ENCODE results near the gene NPTN.
"Not testable (repeated sequence)": the region's sequence is repeated elsewhere in the genome, so short reads cannot be mapped to it uniquely, and the experiment has no call there.

Gene NPTN

DNA sequence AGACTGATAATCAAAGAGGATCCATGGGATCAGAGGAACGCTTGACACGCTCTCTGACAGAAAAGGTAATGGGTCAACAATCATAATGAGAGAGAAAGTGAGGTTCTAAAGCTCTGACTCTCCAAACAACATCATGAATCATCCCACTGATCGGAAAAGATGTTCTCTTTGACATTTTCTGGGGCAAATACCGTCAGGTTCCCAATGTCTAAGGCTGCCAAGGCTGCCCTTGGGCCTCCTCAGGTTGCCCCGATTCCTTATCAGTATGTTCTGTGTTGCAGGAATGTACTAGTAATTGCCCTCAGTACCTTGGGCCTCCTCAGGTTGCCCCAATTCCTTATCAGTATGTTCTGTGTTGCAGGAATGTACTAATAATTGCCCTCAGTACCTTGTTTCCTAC, 60.9 kb downstream of the NPTN start:
- DNase-seq (ENCODE audit: low read depth in 3 of 3): no peak

DNA sequence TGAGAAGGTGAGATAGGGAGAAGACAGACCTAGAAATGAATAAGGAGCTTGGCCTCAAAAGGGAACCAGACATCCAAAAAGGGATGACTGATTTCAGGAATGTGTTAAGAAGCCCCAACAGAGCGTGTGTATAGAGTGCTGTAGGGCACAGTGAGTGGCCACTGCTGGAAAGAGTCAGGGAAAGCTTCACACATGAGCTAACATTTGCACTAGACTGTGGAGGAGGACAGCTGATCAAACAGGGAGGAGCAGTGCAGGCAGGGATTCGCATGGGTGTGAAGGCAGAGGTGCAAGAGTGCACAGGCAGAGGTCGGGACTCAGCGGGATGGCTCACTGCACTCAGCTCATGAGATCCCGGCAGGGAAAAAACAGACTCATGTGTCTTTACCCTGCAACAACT, 61.8 kb downstream of the NPTN start:
- no peak for DNase-seq (ENCODE audit: low read depth in 3 of 3)

GRCh38 chr15:73570355-73571032, 62.7 kb downstream of the NPTN start:
- DNase-seq (ENCODE audit: low read depth in 3 of 3): no peak

DNA sequence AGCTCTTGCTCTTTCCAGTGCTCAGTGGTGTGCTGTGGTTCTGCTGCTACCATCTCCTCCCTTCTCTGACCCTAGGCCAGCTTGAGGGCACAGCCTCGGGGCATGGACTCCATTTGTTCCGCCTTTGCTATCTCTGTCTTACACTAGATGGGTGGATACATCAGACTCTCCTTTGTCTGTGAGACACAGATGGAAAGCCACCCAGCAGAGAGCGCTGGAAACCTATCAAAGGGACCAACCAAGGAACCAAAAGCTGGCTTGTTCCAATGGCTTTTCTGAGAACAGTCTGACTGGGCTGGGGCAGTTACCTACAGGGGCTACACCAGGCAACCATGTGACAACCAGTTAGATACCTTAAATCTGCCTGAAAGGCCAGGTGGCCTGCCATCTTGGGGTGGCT, 63.8 kb downstream of the NPTN start:
- no peak for DNase-seq (ENCODE audit: low read depth in 3 of 3)

DNA sequence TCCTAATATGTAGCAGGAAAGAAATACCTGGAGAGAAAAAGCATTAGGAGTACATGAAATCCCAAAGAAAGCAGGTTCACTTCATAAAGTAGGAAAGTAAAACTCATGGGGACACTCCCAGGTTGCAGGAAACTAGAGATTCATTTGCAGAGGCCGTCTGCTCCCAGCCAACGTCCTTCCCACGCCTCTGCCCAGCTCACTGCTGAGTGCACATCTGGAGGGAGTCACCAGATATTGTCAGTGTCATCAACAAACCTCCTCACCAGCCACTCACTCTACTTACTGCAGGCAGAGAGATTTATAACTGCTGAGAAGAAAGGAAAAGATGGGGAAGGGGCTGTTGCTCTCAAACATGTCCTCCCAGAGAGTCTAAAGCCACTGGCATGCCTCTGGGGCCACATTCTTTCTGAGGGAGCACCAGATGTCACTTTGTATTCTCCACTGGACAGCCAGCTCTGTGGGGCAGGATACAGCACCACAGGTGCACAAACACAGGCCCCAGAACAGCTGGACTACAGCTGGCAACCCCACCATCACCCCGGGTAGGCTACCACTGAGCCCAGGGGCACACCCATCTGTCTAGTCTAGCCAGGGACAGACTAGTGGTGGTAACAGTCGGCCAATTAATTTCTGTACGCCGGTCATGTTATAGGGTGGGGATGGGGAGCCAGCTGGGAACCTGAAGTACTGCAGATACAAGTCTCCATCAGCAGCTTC, 64.5 kb downstream of the NPTN start:
- no peak for DNase-seq (ENCODE audit: low read depth in 3 of 3)

DNA sequence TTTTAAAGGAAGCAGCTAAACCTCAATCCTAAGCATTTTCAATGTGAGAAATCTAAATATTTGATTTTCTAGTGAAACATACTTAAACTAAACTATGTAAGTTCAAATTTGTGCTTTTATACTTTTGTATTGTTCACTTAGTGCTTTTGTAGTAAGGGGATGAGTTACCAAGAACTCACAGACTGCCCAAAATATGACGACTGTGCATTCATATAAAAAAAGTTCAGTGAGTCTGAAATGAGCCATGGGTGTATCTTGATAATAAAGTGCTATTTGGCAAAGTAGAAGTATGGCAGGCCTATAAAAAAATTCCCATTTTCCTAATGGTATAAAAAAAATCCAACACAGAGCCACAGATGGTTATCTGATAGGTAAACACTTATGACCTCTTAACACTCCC, 66.2 kb downstream of the NPTN start:
- no peak for DNase-seq (ENCODE audit: low read depth in 3 of 3)

DNA sequence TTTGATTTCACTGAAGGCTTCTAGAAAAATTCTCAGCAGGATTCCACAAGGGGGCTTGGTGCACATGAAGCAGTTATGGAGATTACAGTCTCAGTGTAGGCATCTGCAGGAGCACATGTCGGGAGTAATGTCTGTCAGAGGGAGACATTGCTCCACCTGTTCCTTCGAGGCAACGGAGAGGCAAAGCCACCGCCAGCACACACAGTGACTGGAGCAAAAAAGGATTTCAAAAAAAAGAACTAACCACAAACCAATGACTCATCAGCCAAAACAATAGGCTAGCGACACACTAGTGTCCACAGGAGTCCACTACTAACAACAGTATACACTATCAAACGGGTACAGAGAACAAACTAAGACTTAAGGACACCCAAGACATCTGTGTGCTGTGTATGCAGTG, 68.9 kb downstream of the NPTN start:
- no peak for DNase-seq (ENCODE audit: low read depth in 3 of 3)

DNA sequence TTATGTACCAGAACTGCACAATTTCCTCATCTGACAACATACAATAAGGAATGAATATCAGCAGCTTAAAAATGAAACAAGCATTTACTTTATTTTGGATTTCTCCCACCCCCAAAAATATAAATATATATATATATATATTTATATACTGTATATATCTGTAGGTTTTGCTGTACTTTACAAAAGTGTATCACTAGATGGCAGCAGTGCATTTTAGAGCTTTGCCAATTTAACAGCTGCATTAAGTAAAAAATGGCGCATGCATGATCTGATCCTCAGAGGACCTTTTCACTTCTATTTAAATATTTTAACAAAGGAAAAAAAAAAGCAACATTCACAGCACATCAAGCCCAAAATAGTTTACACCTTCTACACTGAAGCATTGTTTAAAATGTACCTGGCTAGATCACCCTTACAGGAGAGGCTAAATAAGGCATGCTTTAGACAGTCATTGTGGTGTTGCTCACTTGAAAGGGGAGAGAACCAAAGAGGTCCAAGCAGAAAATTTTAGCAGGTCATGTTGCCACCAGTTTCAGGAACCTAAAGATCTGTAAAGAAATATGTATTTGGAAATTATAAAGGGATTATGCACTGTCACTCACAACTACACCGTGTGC, 72.6 kb downstream of the NPTN start:
- DNase-seq (ENCODE audit: low read depth in 3 of 3): no peak

- DNase-seq (ENCODE audit: low read depth in 3 of 3): no peak
Measured at GRCh38 chr15:73558529-73558928, 74.7 kb downstream of the NPTN start.

DNA sequence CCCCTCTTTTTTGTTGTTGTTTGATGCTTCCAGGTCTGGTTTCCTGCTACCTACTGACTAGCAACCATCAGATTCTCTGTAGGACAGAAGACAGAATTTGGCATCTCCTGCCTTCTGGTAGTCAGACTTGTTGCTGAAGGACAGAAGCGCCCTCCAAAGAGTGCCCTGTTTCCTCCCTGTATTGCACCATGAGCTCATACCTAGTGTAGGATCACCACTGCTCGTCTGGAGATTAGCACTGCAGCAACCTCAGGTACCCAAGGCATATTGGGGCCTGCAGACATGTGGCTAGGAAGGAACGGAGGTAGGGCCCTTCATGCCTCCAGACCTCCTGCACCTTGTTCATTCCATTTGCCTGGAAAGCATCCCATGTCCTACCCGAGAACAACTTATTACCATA, 78.1 kb downstream of the NPTN start:
- DNase-seq (ENCODE audit: low read depth in 3 of 3): no peak

DNA sequence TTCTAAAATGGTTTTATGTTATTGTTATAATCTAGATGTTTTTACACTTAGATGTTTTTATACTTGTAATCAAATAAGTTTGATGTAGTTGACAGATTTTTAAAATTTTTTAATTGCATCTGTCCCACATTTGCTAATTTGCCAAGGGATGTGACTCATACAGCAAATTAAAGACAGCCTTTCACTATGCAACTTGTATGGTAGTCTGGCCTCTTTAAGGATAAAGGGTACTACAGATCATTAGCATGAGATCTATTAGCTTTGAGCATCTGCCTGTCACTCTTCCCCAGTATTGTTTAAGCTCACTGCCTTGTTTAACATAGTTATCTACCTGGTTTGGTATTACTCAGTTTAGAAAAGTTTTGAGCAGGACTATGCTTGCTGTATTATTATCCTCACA, 83.0 kb downstream of the NPTN start:
- DNase-seq (ENCODE audit: low read depth in 3 of 3): no peak

GRCh38 chr15:73548925-73549324, 84.3 kb downstream of the NPTN start:
- DNase-seq (ENCODE audit: low read depth in 3 of 3): not testable (repeated sequence)

DNA sequence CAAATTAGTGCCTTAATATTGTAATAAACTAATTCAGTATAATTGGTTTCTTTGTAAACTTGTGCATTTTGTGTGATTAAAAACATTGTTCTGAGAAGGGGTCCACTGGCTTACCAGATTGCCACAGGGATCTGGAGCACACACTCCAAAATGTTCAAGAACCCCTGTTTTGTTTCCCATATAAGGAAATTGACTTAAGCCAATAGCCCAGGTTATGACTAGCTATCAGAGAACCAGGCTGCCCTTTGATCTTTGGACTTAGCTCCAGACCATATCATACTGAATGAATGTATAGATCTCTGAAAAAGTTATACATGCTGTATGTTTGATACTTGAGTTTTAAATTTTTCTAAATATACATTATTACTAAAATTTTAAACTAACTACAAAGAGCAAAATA, 91.7 kb downstream of the NPTN start:
- DNase-seq (ENCODE audit: low read depth in 3 of 3): no peak

GRCh38 chr15:73540161-73540560, 93.0 kb downstream of the NPTN start:
- no peak for DNase-seq (ENCODE audit: low read depth in 3 of 3)

GRCh38 chr15:73539212-73540128, 93.7 kb downstream of the NPTN start:
- DNase-seq (ENCODE audit: low read depth in 3 of 3): no peak

DNA sequence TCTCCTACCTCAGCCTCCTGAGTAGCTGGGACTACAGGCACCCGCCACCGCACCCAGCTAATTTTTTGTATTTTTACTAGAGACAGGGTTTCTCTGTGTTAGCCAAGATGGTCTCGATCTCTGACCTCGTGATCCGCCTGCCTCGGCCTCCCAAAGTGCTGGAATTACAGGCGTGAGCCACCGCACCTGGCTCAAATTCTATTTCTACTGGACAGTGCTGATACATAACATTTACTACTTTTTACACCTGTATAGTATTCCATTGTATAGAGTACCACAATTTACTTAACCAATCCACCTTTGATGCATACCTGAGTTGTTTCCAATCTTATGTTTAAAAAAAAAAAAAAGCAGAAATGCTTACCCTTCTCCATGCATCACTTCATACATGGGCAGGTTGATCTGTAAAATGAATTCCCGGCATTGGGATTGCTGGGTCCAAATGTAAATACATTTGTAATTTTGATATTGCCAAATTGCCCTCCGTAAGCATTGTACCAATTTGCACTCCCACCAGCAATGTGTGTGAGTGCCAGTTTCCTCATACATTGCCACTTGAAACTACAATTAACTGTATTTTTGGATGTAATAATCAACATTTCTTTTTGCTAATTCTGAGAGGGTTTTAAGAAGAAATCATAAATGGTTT, 94.5 kb downstream of the NPTN start:
- DNase-seq (ENCODE audit: low read depth in 3 of 3): no peak

- DNase-seq (ENCODE audit: low read depth in 3 of 3): no peak
Measured at GRCh38 chr15:73538123-73538522, 95.1 kb downstream of the NPTN start.

DNA sequence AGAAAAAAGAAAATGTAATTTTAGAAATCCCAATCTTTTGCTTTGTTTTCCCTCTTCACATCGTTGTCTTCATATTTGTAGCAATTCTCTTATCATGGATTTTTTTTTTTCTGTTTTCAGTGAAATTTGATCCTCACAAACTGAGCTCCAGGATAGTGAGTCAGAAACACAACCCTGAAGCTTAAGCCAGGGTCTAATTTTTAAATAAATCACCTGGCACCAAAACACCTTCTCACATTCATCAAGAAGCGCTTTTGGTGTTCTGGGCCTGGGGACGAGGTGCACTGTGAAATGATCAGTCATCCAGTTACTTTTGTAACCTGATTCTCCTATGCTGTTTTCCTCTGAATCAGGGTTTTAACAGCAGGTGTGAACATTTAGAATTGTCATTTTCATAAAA, 102.5 kb downstream of the NPTN start:
- no peak for DNase-seq (ENCODE audit: low read depth in 3 of 3)

GRCh38 chr15:73527598-73527997, 105.6 kb downstream of the NPTN start:
- DNase-seq (ENCODE audit: low read depth in 3 of 3): no peak

DNA sequence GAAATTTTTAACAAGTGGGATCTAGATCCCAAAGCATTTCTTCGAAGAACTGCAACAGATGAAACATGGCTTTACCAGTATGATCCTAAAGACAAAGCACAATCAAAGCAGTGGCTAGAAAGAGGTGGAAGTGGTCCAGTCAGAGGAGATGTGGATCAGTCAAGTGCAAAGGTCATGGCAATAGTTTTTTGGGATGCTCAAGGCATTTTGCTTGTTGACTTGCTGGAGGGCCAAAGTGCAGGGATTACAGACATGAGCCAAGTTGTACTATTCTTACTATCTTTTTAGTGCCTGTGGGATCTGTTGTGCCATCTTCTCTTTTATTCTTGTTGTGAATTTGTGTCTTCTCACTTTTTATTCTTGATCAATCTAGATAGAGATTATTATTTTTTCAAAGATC, 108.3 kb downstream of the NPTN start:
- DNase-seq (ENCODE audit: low read depth in 3 of 3): no peak

DNA sequence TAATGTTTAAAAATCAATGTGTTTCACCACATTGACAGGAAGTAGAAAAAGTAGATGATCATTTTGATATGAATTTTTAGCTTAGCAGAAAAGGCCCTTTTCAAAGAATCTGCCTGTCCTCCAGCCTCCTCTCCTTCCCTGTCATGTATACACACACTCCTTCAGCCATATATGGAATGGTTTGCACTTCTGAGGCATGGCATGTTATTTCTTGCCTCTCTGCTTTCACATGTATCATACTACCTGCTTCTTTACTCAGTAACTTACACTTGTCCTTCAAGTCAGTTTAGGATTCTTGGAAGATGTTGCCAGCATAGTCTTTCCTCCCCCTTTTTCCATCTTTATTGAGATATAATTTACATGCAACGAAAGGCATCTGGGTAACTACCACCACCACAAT, 111.2 kb downstream of the NPTN start:
- no peak for DNase-seq (ENCODE audit: low read depth in 3 of 3)

Measured in stimulated activated CD4-positive, alpha-beta T cell treated with anti-CD3 and anti-CD28 coated beads, TNF-alpha, amount 100 ng/mL, for 4 hours (primary cell).